ENCODE results near the gene LRMDA. TPM values are rescaled to one million over a fixed set of nuclear protein-coding genes. Genes with fewer than 3 reads are reported as not detected.

LRMDA gene
- total RNA-seq, 1 experiment from 2014 or later = 4.8 TPM

DNA sequence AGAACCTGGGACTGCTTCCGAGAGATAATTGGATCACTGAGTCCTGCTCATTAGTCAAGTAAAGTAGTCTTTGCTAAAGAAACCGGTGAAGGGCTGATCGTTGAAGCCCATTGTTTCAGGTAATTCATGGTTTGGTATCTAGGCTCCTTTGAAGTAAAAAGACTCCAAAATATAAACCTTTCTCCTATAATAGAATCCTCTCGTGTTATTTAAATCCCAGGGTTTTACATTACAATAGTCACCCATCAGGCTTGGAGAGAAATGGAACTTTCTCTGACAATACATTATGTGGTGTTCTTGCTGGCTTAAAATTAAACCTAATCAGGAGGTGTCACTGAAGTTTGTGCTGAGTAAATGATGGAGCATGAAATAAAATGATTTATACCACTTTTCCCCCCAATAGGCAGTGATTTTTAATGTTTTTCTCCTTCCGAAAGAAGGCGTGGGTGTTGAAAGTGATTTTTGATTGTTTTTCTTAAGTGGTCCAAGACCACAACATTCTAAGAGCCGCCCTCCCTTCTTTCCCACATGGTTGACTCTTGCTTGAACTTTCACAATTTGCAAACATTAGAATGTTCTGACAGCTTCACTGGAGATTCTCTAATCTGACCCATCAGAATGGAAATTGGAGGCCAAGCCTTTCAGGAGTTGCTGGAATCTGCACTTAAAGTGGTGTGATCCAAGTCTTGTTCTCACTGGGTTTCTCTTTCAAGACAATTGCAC is 44.2 kb downstream of the LRMDA start:
- ATAC-seq (no peak), DNase-seq (ENCODE audit: low read depth, low spot score) (no peak)
- ChIA-PET POLR2A (no interaction called here), RAD21 (ENCODE audit: low non-redundant PET in 1 of 2, low total read pairs in 2 of 2, uncharacterized antibody in 2 of 2, unreplicated experiment in 2 of 2) (no interaction called here), CTCF (no interaction called here)
- no TSS peak for BruUV-seq (replicated peaks)
- no peak overlapping the region for H3K4me2 ChIP-seq (ENCODE audit: low read length)
- TF ChIP-seq RAD21 (IDR thresholded peaks at IDR 0.05; ENCODE audit: low read depth) = no peak
- TF ChIP-seq, protein P1, sequence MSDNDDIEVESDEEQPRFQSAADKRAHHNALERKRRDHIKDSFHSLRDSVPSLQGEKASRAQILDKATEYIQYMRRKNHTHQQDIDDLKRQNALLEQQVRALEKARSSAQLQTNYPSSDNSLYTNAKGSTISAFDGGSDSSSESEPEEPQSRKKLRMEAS (IDR thresholded peaks at IDR 0.05) = no peak
- no peak for TF ChIP-seq EZH2phosphoT487 (IDR thresholded peaks at IDR 0.05; ENCODE audit: borderline replicate concordance)
- TF ChIP-seq, protein P2, sequence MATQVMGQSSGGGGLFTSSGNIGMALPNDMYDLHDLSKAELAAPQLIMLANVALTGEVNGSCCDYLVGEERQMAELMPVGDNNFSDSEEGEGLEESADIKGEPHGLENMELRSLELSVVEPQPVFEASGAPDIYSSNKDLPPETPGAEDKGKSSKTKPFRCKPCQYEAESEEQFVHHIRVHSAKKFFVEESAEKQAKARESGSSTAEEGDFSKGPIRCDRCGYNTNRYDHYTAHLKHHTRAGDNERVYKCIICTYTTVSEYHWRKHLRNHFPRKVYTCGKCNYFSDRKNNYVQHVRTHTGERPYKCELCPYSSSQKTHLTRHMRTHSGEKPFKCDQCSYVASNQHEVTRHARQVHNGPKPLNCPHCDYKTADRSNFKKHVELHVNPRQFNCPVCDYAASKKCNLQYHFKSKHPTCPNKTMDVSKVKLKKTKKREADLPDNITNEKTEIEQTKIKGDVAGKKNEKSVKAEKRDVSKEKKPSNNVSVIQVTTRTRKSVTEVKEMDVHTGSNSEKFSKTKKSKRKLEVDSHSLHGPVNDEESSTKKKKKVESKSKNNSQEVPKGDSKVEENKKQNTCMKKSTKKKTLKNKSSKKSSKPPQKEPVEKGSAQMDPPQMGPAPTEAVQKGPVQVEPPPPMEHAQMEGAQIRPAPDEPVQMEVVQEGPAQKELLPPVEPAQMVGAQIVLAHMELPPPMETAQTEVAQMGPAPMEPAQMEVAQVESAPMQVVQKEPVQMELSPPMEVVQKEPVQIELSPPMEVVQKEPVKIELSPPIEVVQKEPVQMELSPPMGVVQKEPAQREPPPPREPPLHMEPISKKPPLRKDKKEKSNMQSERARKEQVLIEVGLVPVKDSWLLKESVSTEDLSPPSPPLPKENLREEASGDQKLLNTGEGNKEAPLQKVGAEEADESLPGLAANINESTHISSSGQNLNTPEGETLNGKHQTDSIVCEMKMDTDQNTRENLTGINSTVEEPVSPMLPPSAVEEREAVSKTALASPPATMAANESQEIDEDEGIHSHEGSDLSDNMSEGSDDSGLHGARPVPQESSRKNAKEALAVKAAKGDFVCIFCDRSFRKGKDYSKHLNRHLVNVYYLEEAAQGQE (IDR thresholded peaks at IDR 0.05; ENCODE audit: low read depth) = no peak
- TF ChIP-seq POLR2AphosphoS5 (IDR thresholded peaks at IDR 0.05; ENCODE audit: low read depth, low read length) = no peak
- TF ChIP-seq, protein P3, sequence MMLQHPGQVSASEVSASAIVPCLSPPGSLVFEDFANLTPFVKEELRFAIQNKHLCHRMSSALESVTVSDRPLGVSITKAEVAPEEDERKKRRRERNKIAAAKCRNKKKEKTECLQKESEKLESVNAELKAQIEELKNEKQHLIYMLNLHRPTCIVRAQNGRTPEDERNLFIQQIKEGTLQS (IDR thresholded peaks at IDR 0.05) = no peak
- no peak for TF ChIP-seq YY1 (IDR thresholded peaks at IDR 0.05; ENCODE audit: extremely low read depth, insufficient replicate concordance, low read depth, low read length)
- TF ChIP-seq ELF1 (IDR thresholded peaks at IDR 0.05; ENCODE audit: borderline replicate concordance, low read depth) = no peak
- no peak for TF ChIP-seq ZFX (IDR thresholded peaks at IDR 0.05)
- TF ChIP-seq SIN3A (IDR thresholded peaks at IDR 0.05; ENCODE audit: low read depth) = no peak
- TF ChIP-seq SRF (IDR thresholded peaks at IDR 0.05; ENCODE audit: low read depth) = no peak
- TF ChIP-seq EGR1 (IDR thresholded peaks at IDR 0.05; ENCODE audit: low read depth) = no peak
- no peak for TF ChIP-seq CBX3 (IDR thresholded peaks at IDR 0.05; ENCODE audit: low read depth)
- 0 out of 2 replicates have a peak, but pooled peaks cover 3% of the 10 kb centered on the region for H3K9me2 ChIP-seq (ENCODE audit: insufficient read depth)
- no peaks in the 10 kb centered on the region for H3K36me3 ChIP-seq (ENCODE audit: control insufficient read depth in 1 of 2, insufficient read depth in 2 of 2, low read length in 2 of 2)
- no peak overlapping the region for H3K4me3 ChIP-seq (replicated peaks in 1 of 2; ENCODE audit: low read depth in 1 of 2, low read length in 2 of 2)
- H4K20me1 ChIP-seq (ENCODE audit: insufficient read depth) = no peaks in the 10 kb centered on the region
- H3K27me3 ChIP-seq (ENCODE audit: insufficient read depth, low read length) = no peaks in the 10 kb centered on the region
- H3K9me3 ChIP-seq (ENCODE audit: control insufficient read depth in 1 of 2, insufficient read depth in 1 of 2, low read depth in 1 of 2, low read length in 2 of 2) = no peaks in the 10 kb centered on the region
- H3K9ac ChIP-seq (ENCODE audit: low read length) = no peak overlapping the region
- no peaks in the 10 kb centered on the region for H3K79me2 ChIP-seq (ENCODE audit: insufficient read depth, low read length)
- no peak overlapping the region for H3K27ac ChIP-seq (ENCODE audit: low read depth, low read length)
- H2AFZ ChIP-seq (ENCODE audit: low read depth, low read length, poor library complexity, severe bottlenecking) = no peak overlapping the region
- H3K4me1 ChIP-seq (ENCODE audit: control insufficient read depth in 1 of 2, insufficient read depth in 2 of 2, low read length in 2 of 2) = no peaks in the 10 kb centered on the region
- intact Hi-C loops (cut with micrococcal nuclease) = no loop called here

Measured in HCT116 (cell line).